Activated naive CD4-positive, alpha-beta T cell treated with anti-CD3 and anti-CD28 coated beads for 36 hours (primary cell): ENCODE results near the gene BCL7B. TPM values are rescaled to one million over a fixed set of nuclear protein-coding genes. Genes with fewer than 3 reads are reported as not detected.
"Not testable (repeated sequence)": the region's sequence is repeated elsewhere in the genome, so short reads cannot be mapped to it uniquely, and the experiment has no call there.

ENCODE experiments used
- CTCF ChIA-PET: fragments of 350-600 bp; sonication (Branson Sonifier 250); formaldehyde crosslinking; loops from one replicate; lab custom pipeline; 2021; ENCODE audit warnings: antibody characterized with exemption; lab: Charles Lee
- DNase-seq: peaks from one replicate; pipeline ENCODE4 v3.0.0-alpha.2; 2020
- H3K27ac Mint-ChIP-seq: one replicate; pipeline ENCODE4 v1.8.0; 2021; ENCODE audit warnings: mild to moderate bottlenecking, mixed read lengths
- H3K27me3 Mint-ChIP-seq: one replicate; pipeline ENCODE4 v1.8.0; 2021; ENCODE audit warnings: low read depth, mixed read lengths
- H3K36me3 Mint-ChIP-seq: one replicate; pipeline ENCODE4 v1.8.0; 2021; ENCODE audit warnings: low read depth, mixed read lengths
- H3K4me1 Mint-ChIP-seq: one replicate; pipeline ENCODE4 v1.8.0; 2021; ENCODE audit warnings: low read depth, mixed read lengths
- H3K4me3 Mint-ChIP-seq: one replicate; pipeline ENCODE4 v1.8.0; 2021; ENCODE audit warnings: mild to moderate bottlenecking, moderate library complexity, mixed read lengths
- H3K9me3 Mint-ChIP-seq: one replicate; pipeline ENCODE4 v1.8.0; 2021; ENCODE audit warnings: mixed read lengths
- intact Hi-C: fragments of 100-400 bp; cut with micrococcal nuclease; formaldehyde crosslinking; loops from one replicate; pipeline ENCODE4 v1.15.1; 2023
- total RNA-seq, 2 experiments: library from RNA; stranded (reverse); gene quantifications; one replicate each; pipeline ENCODE4 v1.2.3, GENCODE V29; 2021

Gene BCL7B
- total RNA-seq, 2 experiments from 2014 or later = 38.5 to 44.1 TPM

DNA sequence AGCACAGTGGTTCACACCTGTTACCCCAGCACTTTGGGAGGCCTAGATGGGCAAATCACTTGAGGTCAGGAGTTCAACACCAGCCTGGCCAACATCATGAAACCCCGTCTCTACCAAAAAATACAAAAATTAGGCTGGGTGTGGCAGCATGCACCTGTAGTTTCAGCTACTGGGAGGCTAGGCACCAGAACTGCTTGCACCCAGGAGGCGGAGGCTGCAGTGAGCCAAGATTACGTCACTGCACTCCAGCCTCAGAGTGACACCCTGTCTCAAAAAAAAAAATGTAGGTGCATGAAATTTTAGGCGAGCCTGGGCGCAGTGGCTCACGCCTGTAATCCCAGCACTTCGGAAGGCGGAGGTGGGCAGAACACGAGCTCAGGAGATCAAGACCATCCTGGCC, 9.6 kb downstream of the BCL7B start:
- no peaks in the 10 kb centered on the region for H3K27me3 Mint-ChIP-seq
- H3K4me1 Mint-ChIP-seq = peaks cover 28% of the 10 kb centered on the region
- no peak overlapping the region for H3K27ac Mint-ChIP-seq
- intact Hi-C loops = no loop called here
- CTCF ChIA-PET = interaction anchor here (0.7 kb wide), 1 partner anchor 390 kb away, joined by 3 read pairs; no protein-coding TSS in a partner anchor
- H3K36me3 Mint-ChIP-seq = peaks cover 17% of the 10 kb centered on the region
- DNase-seq = no peak
- H3K9me3 Mint-ChIP-seq = no peaks in the 10 kb centered on the region
- no peak overlapping the region for H3K4me3 Mint-ChIP-seq

DNA sequence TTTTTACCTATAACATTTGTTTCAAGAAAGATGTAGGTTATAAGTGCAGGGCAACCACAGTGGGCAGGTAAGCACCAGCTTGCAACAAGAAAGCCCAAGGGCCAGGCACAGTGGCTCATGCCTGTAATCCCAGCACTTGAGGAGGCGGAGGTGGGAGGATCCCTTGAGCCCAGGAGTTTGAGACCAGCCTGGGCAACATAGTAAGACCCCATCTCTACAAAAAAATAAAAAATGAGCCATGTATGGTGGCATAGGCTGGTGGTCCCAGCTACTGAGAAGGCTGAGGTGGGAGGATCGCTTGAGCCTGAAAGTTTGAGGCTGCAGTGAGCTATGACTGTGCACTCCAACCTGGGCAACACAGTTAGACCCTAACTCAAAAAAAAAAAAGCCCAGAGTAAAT, 12.8 kb downstream of the BCL7B start:
- Mint-ChIP-seq H3K27ac (no peak overlapping the region), H3K4me3 (no peak overlapping the region), H3K9me3 (no peaks in the 10 kb centered on the region), H3K4me1 (peaks cover 24% of the 10 kb centered on the region), H3K36me3 (peaks cover 12% of the 10 kb centered on the region), H3K27me3 (no peaks in the 10 kb centered on the region)
- intact Hi-C loops = no loop called here
- no peak for DNase-seq
- CTCF ChIA-PET = no interaction called here

GRCh38 chr7:73541722-73542121, 15.8 kb downstream of the BCL7B start:
- H3K27ac Mint-ChIP-seq = no peak overlapping the region

DNA sequence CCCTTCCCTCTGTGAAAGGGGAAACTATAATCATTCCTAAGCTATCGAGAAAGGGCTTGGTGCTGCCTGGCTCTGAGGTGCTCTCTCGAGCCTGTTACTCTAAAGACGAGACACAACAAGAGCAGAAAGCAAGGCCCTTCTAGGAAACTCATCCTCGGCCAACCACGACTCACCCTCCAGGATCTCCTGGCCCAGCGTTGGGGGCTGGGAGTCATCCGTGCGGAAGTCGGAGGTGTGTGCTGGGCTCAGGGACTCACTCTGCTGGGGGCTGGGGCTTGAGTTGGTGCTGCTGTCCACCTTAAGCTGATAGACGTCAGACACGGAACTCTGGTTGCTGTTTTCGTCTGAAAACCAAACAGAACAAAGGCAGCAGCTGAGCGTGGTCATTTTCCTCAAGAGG, 17.8 kb downstream of the BCL7B start:
- Mint-ChIP-seq H3K36me3 (peaks cover 25% of the 10 kb centered on the region), H3K4me1 (peaks cover under 1% of the 10 kb centered on the region), H3K9me3 (no peaks in the 10 kb centered on the region), H3K27me3 (no peaks in the 10 kb centered on the region), H3K4me3 (no peak overlapping the region), H3K27ac (no peak overlapping the region)
- no peak for DNase-seq
- intact Hi-C loops = no loop called here
- CTCF ChIA-PET = no interaction called here

More at GRCh38 chr7:73541722-73542121, 15.8 kb downstream of the BCL7B start:
- Mint-ChIP-seq H3K4me3 (no peak overlapping the region), H3K27me3 (no peaks in the 10 kb centered on the region), H3K4me1 (peaks cover 9% of the 10 kb centered on the region), H3K9me3 (no peaks in the 10 kb centered on the region), H3K36me3 (peaks cover 20% of the 10 kb centered on the region)
- intact Hi-C loops = no loop called here
- no peak for DNase-seq
- CTCF ChIA-PET = no interaction called here

GRCh38 chr7:73538510-73538909, 19.0 kb downstream of the BCL7B start:
- peaks cover 25% of the 10 kb centered on the region for H3K36me3 Mint-ChIP-seq
- H3K27me3 Mint-ChIP-seq, intact Hi-C loops, H3K4me1 Mint-ChIP-seq, DNase-seq, H3K9me3 Mint-ChIP-seq, CTCF ChIA-PET, H3K27ac Mint-ChIP-seq, H3K4me3 Mint-ChIP-seq: not testable (repeated sequence)

GRCh38 chr7:73537051-73537450, 20.4 kb downstream of the BCL7B start:
- no peak for DNase-seq
- H3K9me3 Mint-ChIP-seq = no peaks in the 10 kb centered on the region
- no peak overlapping the region for H3K4me3 Mint-ChIP-seq
- intact Hi-C loops = no loop called here
- H3K4me1 Mint-ChIP-seq = no peaks in the 10 kb centered on the region
- no peak overlapping the region for H3K27ac Mint-ChIP-seq
- H3K27me3 Mint-ChIP-seq = no peaks in the 10 kb centered on the region
- CTCF ChIA-PET = no interaction called here
- peaks cover 25% of the 10 kb centered on the region for H3K36me3 Mint-ChIP-seq

DNA sequence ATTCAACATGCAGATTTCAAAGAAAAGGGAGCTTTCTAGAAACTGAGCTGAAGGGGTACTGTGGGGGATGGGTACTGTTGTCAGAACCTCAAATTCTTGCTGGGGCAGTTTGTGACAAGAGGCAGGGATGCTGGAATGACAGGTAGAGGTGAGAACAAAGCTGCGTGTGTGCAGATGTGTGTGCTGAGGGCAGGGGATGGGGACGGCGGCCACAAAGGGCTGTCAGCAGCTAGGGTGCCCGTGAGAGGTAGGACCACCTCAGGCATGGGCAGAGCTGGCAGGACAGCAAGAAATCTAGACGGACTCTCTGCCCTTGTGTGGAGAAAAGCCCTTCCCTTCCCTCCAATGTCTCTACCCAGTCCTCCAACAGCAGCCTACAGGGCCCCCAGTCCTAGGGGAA, 21.0 kb downstream of the BCL7B start:
- DNase-seq = no peak
- CTCF ChIA-PET = interaction anchor here (0.5 kb wide), 1 partner anchor 217 kb away, joined by 3 read pairs; no protein-coding TSS in a partner anchor

GRCh38 chr7:73535918-73536317, 21.6 kb downstream of the BCL7B start:
- H3K27ac Mint-ChIP-seq, H3K4me1 Mint-ChIP-seq, DNase-seq, H3K27me3 Mint-ChIP-seq, H3K4me3 Mint-ChIP-seq, H3K9me3 Mint-ChIP-seq, intact Hi-C loops: not testable (repeated sequence)
- H3K36me3 Mint-ChIP-seq = peaks cover 22% of the 10 kb centered on the region
- CTCF ChIA-PET = interaction anchor here (0.5 kb wide), 1 partner anchor 217 kb away, joined by 3 read pairs; no protein-coding TSS in a partner anchor

More for the DNA sequence above, 21.0 kb downstream of the BCL7B start:
- Mint-ChIP-seq H3K9me3 (no peaks in the 10 kb centered on the region), H3K27ac (no peak overlapping the region), H3K27me3 (no peaks in the 10 kb centered on the region), H3K36me3 (peaks cover 25% of the 10 kb centered on the region), H3K4me3 (no peak overlapping the region), H3K4me1 (no peaks in the 10 kb centered on the region)
- intact Hi-C loops = no loop called here

DNA sequence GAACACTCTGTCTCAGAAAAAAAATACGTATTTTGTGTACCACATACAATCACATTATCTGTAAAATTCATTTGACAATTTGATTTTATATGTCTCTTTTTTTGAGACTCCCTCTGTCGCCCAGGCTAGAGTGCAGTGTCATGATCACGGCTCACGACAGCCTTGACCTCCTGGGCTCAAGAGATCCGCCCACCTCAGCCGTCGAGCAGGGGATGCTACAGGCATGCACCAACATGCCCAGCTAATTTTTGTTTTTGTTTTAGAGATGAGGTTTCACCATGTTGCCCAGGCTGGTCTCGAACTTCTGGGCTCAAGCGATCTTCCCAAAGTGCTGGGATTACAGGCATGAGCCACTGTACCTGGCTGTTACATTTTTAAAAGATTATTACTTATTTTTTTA, 23.7 kb downstream of the BCL7B start:
- H3K4me3 Mint-ChIP-seq = no peak overlapping the region
- CTCF ChIA-PET = no interaction called here
- intact Hi-C loops = no loop called here
- no peaks in the 10 kb centered on the region for H3K4me1 Mint-ChIP-seq
- no peaks in the 10 kb centered on the region for H3K9me3 Mint-ChIP-seq
- H3K27me3 Mint-ChIP-seq = no peaks in the 10 kb centered on the region
- peak overlapping the region; percentile 53 for H3K27ac Mint-ChIP-seq
- peaks cover 21% of the 10 kb centered on the region for H3K36me3 Mint-ChIP-seq
- DNase-seq = no peak

DNA sequence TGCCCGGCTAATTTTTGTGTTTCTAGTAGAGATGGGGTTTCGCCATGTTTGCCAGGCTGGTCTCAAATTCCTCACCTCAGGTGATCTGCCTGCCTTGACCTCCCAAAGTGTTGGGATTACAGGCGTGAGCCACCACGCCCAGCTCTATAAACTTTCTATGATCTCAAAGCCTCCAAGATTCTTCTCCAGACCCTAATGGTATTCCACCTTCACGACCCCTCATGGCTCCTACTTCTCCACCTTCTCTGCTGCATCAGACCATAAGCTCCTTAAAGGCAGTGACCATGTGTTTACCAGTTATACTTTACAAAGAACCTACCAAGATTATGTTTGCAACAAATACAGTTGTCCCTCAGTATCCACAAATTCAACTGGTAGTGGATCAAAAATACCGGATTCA, 25.3 kb downstream of the BCL7B start:
- H3K27ac Mint-ChIP-seq = no peak overlapping the region
- H3K36me3 Mint-ChIP-seq = peaks cover 14% of the 10 kb centered on the region
- H3K4me1 Mint-ChIP-seq = peaks cover 8% of the 10 kb centered on the region
- intact Hi-C loops = no loop called here
- no peaks in the 10 kb centered on the region for H3K27me3 Mint-ChIP-seq
- CTCF ChIA-PET = no interaction called here
- H3K4me3 Mint-ChIP-seq = no peak overlapping the region
- DNase-seq = no peak
- H3K9me3 Mint-ChIP-seq = no peaks in the 10 kb centered on the region

DNA sequence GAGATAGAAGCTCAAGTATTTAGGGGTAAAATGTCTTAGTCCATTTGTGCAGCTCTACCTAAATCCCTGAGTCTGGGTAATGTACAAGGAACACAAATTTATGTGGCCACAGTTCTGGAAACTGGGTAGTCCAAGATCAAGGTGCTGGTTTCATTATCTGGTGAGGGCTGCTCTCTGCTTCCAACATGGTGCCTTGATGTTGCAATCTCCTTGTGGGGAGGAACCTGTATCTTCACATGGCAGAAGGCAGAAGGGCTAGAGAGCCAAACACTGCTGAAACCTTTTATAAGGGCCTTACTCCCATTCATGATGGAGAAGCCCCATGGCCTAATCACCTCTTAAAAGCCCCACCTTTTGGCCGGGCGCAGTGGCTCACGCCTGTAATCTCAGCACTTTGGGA, 26.7 kb downstream of the BCL7B start:
- Mint-ChIP-seq H3K27ac (no peak overlapping the region), H3K4me1 (peaks cover 16% of the 10 kb centered on the region), H3K9me3 (no peaks in the 10 kb centered on the region), H3K4me3 (no peak overlapping the region), H3K27me3 (no peaks in the 10 kb centered on the region), H3K36me3 (peaks cover 4% of the 10 kb centered on the region)
- DNase-seq = no peak
- CTCF ChIA-PET = no interaction called here
- intact Hi-C loops = no loop called here

DNA sequence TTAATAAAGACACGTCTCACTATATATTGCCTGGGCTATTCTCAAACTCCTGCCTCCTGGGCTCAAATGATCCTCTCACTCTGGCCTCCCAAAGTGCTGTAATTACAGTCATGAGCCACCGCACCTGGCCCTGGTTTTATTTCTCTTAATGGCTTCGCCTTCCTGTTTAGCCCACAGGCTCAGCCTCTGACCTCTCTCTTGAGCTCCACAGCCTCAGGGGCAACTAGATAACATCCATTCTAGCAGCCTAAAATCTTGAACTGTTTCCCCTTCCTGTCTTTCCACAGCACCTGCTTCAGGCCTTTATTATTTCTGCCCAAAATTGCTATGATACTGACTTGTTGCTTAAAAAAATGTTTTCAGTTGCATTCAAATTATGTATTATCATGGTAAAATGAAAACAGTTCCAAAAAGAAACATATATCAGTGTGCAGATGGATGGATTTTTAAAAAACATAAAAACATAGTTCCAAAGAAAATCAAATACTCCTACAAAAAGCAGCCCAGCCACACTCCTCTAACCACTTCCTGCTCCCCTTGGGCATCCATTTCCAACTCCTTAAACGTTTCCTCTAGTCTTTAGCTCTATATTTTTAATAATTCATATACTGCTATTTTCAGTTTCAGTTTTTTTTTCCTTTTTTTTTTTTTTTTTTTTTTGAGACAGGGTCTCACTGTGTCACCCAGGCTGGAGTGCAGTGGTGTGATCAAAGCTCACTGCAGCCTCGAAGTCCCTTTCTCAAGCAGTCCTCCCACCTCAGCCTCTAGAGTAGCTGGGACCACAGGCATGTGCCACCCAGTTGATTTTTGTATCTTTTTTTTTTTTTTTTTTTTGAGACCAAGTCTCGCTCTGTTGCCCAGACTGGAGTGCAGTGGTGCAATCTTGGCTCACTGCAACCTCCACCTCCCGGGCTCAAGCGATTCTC, 30.3 kb downstream of the BCL7B start:
- peaks cover under 1% of the 10 kb centered on the region for H3K36me3 Mint-ChIP-seq
- no peaks in the 10 kb centered on the region for H3K27me3 Mint-ChIP-seq
- no peak overlapping the region for H3K4me3 Mint-ChIP-seq
- no peaks in the 10 kb centered on the region for H3K9me3 Mint-ChIP-seq
- peaks cover 33% of the 10 kb centered on the region for H3K4me1 Mint-ChIP-seq
- DNase-seq = peak; percentile 27
- peak overlapping the region; percentile 78 for H3K27ac Mint-ChIP-seq
- CTCF ChIA-PET = interaction anchor here (0.6 kb wide), 1 partner anchor 209 kb away, joined by 3 read pairs; no protein-coding TSS in a partner anchor
- intact Hi-C loops = no loop called here

GRCh38 chr7:73526158-73526494, 31.4 kb downstream of the BCL7B start:
- intact Hi-C loops, CTCF ChIA-PET: not testable (repeated sequence)

More at GRCh38 chr7:73526158-73526494, 31.4 kb downstream of the BCL7B start:
- not testable (repeated sequence) for H3K4me3 Mint-ChIP-seq, H3K27me3 Mint-ChIP-seq, H3K9me3 Mint-ChIP-seq, DNase-seq, H3K36me3 Mint-ChIP-seq
- Mint-ChIP-seq H3K27ac (peak overlapping the region; percentile 58), H3K4me1 (peaks cover 33% of the 10 kb centered on the region)
